T-helper 9 cell (primary cell): ENCODE results near the gene SH3PXD2A.
"Not testable (repeated sequence)": the region's sequence is repeated elsewhere in the genome, so short reads cannot be mapped to it uniquely, and the experiment has no call there.

ENCODE experiments used
- DNase-seq: peaks from one replicate; pipeline ENCODE4 v3.0.0-alpha.2; 2020

SH3PXD2A gene

DNA sequence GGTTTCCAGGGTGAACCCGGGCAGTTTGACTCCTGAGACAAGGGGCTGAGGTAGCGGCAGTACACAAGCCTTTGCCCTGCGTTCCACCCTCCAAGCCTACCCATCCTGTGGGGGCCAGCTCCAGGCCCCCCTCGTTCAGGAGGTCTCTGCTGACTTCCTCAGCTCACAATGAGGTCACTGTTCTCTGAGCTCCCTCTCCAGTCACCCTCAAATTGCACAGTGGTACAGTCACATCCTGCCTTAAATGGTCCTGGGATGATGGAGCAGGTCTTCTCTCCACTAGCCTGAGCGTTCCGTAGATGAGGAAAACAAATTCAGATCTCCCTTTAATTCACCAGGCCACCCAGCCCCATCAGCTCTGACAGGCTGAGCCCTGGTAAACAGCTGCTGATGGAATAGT is 90.2 kb downstream of the SH3PXD2A start:
- DNase-seq, result no peak

DNA sequence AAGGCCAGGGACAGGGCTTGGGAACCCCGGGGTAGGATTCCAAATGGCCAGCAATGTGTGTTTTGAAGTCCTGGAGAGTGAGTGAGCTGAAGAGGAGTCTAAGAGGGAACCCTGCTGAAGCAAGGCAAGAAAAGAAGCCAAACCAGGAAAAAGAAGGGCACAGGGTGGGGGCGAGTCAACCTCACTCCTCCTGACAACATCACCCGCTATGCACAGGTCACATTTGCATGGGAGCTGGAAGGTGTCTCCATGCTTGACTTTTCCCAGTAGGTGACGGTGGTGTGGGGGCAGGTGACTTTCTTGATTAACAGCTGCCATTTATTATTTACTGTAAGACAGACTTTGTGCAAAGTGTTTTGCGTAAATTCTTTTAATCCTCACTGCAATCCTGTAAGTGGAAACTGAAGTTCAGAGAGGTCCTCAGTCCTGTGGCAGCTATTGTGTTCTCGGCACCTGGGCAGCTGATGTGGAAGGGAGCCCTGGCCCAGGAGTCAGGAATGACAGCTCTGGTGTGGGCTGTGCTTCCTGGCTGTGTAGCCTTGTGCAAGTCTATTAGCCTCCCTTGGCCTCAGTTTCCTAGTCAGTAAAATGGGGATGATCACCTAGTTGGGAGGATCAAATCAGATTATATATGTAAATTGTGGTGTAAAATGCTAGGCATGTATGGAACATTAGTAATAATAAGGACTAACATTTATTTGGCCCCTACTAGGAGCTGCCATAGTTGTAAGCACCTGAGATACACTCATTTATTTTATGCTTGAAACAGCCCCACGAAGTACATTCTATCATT is 90.9 kb downstream of the SH3PXD2A start:
- no peak for DNase-seq

DNA sequence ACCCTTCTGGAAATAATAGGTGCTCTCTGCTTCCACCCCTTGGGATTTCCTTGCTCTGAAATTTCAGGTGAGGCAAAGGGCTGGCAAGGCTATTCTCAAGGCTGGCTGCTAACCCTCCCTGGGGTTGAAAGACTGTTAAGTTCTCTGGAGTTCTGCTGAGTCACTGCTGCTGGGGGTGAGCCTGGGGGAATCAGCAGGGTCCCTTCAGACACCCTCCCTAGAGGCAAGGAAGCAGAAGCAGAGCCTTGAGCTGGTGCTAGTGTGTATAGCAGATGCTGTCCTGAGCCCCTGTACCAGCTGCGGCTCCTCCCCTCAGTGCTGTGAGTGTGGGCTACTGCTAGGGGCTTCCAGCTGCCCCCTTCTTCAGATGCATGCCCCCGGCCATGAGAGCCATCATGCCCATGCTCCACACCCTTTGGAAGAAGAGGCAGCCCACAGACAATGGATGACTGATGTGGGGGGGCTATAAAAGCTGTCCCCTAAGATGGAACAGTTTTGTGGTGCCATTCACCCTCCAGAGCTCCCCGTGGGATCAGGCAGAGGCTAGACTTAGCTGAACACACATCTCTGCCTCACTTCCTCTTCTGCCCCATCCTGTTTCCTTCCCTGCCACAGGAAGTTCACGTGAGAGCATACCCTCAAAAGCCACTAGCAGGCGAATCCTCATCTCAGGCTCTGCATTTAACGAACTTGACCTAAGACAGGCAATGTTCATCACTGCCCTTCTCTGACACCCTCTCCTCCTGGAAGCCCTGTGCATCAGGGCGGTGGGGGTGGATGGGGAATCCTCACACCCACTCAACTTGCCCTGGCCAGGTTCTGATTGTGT is 91.8 kb downstream of the SH3PXD2A start:
- no peak for DNase-seq

DNA sequence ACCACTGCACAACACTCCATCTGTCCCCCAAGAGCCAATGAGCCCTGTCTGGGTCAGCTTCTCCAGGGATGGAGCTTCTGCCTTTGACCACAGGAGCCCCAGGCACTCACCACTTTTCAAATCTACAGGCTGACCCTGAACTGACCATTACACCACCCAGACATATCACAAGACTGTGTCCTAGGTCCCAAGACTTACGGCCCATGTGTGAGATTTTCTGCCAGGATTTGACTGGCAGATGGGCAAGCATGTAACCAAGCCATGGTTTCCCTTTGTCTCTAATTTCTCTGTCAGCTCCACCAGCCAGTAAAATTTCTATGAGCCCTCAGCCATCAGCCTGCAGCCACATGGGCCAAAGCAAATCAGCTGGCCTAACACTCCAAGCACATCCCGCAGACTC is 92.5 kb downstream of the SH3PXD2A start:
- no peak for DNase-seq

DNA sequence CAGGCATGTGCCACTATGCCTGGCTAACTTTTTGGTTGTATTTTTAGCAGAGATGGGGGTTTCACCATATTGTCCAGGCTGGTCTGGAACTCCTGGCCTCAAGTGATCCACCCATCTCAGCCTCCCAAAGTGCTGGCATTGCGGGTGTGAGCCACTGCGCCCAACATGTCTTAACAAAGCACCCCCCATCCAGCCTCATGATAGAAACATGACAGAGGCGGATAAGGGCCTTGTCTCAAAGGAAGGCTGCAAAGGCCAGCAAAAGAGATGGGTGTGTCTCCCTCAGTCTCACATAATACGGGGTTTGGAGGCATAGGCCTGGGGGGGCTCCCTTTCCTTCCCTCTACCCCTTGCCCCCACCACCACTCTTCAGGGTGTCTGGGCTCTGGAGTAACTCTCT is 93.2 kb downstream of the SH3PXD2A start:
- DNase-seq, result no peak

DNA sequence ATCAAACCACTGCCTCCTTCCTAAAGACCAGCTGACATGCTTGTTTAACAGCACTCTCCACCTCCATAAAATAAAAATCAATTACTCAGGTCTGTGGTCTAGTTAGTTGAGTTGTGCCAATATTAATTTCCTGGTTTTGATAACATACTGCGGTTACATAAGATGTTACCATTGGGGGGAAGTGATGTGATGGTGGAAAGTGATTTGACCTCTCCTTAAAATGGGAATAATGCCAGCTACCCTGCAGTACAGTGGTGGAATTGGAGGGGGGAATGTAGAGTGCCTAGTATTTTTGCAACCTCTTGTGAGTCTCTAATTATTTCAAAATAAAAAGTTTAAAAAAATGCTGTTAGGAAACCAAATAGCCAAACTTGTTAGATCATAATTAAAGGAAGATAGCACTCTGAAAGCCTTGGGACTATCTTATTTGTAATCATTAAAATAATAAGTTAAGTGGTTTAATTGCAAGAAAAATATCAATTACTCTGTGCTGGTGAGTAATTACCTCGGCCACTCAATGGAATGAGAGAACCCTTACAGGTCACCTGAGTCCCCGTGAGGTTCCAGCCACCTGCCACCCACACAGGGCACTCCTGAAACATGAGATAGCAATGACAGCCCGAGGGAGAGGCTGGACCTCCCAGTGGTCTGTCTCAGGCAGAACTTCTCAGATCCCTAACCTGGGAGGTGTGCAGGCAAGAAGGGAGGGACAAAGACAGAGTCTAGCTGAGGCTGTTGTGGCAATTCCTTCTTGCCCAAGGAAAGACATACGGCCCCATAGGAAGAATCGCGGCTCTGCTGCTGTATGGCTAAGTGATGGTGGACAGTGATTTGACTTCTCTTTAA is 94.1 kb downstream of the SH3PXD2A start:
- no peak for DNase-seq

DNA sequence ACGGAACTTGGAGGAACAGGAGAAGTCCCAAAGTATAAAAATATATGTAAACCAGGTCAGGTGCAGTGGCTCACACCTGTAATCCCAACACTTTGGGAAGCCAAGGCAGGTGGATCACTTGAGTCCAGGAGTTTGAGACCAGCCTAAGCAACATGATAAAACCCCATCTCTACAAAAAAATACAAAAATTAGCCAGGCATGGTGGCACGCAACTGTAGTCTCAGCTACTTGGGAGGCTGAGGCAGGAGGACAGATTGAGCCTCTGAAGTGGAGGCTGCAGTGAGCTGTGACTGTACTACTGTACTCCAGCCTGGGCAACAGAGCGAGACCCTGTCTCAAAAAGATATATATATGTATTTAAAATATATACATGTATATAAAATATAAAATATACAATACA is 95.1 kb downstream of the SH3PXD2A start:
- DNase-seq, result not testable (repeated sequence)

DNA sequence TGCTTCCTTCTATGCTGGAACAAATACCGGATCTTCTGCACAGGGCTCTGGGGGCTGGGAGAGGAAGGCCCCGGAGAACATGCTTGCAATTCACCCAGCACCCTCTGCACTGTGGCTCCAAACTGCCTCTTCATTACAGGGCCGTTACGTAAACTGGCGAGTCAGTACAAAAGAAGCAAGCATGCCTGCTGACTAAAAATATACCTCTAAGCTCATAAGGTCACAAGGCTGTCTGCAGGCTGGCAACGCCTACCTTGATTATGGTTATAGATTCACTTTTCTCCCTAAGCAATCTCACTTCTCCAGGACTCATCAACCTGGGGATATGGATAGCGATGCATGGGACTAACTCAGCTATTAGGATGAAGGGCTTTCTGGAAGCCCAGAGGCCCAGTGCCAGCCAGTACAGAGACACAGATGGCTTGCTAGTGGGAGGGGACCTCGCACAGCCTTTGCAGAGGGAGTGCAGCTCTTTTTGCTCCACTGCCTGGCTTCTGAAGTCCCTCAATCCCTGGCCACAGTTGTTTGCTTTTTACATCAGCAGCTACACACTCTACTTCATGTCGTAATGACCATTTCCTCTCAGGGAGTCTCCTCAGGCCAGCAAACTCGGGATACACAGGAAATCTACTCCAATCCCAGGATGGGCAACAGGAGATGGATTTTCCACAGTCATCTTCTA is 96.1 kb downstream of the SH3PXD2A start:
- DNase-seq, result no peak

DNA sequence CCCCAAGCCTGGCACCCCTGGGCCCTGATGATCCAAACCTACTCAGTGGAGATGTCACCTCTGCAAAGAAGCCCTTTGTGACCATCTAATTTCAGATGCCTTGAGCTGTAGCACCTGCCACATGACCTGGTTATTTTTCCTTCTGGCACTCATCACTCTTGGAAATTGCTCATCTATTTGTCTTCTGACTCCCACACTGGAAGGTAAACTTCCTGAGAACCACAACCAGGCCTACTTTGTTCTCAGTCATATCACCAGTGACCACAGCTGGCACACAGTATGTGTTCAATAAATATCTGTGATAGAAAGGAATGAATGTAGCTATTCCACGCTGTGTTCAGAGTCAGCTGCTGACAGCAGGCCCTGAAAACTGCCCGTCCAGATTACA is 97.1 kb downstream of the SH3PXD2A start:
- DNase-seq, result no peak

DNA sequence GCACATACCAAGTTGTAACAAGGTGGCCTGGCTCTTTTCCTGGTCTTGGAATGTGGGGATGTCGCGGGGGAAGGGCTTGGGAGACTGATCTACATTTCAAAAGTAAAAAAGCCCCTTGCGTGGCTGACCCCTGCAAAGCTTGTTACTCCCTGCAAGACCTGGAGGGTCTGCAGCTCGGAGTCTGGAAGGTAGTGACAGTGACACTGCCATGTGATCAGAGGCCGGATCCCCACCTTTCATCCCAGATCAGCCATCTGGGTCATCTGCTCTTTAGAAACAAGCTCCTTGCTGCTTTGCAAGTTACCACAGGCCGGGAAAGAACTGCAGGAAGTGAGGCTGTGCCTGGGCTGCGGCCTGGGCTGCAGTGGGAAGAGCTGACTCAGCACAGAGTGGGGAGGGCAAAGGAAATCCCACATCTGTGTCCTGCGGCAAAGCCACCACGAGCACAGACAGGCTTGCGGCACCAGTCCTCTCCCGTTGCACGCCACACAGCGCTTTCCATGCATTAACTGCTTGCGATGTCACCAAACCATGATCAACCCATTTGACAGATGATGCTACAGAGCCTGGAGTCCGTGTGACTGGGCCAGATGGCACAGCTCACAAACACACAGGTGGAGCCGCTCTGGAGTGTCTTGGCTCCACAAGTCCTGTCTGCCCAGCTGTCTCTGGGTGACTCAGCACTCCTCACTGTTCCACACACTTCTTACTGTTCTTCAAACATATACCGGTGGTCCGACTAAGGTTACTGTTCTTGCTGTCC is 97.7 kb downstream of the SH3PXD2A start:
- peak; percentile 26 for DNase-seq

DNA sequence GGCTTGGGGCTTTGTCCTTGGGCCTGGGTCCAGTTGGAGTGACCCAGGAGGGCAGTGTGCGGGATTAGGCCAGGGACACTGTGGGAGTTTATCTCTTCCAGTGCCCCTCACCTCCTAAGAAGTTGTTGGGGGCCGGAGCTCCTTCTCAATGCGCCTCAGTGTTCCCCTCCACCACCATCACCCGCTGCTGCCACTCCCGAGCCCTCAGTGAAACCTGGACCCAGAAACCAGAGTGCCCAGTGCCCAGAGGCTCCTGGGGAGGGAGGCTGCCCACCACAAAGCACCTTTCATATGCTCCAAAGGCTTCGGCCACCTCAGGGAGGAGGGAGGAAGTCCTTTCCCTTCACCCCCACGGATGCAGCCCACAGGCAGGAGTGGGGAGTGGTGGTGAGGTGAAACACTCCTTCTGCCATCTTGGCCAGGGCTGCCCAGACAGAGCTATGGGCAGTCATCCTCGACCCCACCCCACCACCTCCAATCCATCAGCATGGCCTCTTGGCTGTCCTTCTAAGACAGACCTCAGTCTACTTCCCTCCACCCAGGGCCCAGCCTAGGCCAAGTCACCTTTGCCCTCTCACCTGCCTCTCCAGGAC is 99.0 kb downstream of the SH3PXD2A start:
- no peak for DNase-seq

DNA sequence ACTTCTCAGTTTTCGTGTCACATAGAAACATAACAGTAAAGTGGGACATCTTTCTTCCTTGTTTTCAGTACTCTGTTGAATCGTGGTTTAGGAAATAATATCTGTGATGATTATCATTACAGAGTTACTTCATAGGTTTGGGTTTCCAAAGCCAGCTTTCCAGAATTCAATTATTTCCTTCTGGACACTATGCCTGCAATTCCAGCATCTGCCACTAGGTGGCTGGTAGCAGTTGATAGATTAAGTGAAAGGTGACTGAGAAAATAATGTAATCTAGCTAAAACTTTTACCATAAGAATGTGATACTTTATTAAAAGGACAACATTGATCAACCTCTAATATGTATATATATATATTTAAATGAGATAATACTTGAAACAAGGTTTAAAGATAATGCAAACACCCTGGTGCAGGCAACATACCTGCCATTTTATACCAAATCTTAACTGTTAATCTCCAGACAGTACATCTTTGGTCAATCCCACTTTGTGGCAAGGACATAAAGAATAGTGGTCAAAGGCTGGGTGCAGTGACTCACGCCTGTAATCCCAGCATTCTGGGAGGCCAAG is 102.6 kb downstream of the SH3PXD2A start:
- DNase-seq, result no peak

DNA sequence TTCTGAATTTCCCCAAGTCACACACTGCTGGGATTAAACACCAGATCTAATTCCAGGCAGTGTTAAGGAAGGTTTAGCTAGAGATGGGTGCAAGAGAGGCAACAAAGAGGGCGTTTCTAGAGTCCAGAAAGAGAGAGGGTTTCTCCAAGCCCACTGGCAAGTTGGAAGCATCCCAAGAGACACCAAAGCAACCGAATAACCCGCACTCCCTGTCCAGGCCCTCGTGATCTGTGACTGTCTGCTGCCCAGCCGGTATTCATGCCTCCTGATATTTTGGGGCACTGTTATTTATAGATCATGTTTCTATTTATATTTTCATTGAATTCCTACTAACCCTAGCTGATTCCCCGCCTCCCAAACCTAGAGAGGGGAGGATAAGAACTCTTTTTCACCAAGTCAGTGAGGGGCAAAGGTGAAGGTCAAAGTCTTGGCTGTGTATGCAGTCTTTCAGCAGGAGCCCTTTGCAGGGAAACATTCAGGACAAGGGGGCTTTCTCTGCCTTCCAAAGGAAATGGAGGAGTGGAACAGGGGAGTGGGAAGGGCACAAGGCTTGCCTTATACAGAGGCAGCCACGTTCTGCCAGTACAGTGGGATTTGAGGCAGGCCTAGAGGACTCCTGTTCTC is 103.6 kb downstream of the SH3PXD2A start:
- no peak for DNase-seq

DNA sequence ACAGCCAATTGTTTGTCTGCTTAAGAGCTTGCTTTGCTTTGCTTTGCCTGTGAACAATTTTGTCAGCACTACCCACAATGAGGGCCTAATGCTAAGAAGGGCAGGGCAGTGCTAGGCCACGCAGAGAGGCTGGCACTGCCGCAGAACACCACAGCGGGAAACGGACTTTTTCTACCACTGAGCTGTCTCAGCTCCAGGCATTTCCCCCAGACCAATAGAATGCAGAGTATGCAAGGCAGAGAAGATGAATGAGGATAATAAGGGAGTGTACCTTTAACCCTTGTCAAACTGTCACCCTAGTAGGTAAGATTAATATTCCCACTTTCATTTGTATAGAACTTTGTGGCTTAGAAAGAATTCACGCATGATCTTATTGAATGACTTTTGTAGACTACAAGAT is 104.5 kb downstream of the SH3PXD2A start:
- no peak for DNase-seq

DNA sequence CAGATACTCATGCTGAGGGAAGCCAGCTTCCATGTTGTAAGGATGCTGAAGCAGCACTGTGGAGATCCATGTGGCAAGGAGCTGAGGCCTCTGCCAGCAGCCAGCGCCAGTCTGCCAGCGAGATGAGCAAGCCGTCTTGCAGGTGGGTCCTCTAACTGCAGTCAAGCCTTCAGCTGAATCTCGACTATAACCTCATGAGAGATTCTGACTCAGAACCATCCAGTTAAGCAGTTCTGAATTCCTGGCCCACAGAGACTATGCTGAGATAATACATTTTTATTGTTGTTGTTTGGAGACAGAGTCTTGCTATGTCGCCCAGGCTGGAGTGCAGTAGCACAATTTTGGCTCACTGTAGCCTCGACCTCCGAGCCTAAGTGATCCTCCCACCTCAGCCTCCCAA is 105.6 kb downstream of the SH3PXD2A start:
- DNase-seq, result no peak

DNA sequence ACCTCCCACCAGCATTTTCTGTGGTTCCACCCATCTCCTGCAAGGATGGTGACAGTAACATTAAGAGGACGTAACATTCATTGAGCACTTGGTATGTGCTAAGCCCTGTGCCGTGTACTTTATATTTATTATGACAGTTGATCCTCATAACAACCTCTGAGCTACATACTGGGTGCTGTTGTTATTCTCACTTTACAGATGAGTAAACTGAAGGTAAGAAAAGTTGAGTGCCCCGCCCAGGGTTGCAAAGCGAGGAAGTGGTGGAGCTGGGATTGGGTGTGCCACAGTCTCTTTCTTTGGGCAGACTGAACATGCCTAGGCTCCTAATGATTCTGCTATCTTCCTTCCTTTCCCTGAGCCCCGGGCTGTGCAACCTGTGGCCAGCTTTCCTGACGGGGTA is 107.4 kb downstream of the SH3PXD2A start:
- DNase-seq, result no peak

DNA sequence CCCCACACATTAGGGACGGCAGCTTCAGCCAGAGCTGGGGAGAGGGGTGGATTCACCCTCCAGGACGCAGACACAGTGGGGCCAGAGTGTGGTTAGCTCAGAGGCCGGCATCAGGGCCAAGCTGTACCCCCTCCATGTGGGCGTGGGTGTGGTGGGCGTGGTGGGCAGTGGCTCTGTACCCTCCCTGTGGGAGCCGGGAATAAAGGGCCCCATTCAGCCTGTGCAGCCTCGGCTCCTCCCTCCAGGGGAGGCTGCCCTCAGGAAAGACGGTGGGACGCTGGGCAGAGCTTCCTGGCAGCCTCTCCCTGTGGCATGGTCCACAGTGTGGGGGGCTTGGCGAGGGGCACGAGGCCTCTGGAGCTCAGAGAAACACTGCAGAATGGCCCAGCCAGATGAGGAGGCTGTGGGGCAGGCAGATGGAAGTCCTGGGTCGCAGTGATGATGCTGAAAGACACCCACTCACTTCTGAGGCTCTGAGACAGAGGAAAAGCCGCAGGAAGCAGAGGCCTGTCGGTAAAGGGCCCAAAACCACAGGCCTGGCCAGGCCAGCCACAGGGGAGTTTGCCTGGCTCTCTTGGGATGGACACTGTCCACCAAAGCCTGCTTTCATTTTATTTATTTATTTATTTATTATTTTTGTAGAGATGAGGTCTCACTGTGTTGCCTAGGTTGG is 108.0 kb downstream of the SH3PXD2A start:
- DNase-seq, result no peak

DNA sequence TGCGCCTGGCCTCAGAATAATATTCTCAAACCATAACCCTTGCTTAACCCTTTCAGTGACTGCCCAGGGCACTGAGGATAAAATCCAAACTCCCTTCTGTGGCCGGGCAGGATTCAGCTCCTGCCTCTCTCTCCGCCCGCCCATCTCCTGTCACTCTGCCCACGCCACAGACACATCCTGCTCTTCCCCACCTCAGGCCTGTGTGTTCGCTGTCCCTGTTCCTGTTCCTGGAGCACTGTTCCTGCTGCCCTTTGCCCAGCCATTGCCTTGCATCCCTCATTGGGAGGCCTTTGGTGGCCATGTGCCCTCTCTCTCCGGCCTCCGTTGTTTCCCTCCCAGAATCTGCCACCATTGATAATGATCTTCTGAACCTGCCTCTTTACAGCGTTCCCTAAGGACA is 108.8 kb downstream of the SH3PXD2A start:
- DNase-seq, result no peak

DNA sequence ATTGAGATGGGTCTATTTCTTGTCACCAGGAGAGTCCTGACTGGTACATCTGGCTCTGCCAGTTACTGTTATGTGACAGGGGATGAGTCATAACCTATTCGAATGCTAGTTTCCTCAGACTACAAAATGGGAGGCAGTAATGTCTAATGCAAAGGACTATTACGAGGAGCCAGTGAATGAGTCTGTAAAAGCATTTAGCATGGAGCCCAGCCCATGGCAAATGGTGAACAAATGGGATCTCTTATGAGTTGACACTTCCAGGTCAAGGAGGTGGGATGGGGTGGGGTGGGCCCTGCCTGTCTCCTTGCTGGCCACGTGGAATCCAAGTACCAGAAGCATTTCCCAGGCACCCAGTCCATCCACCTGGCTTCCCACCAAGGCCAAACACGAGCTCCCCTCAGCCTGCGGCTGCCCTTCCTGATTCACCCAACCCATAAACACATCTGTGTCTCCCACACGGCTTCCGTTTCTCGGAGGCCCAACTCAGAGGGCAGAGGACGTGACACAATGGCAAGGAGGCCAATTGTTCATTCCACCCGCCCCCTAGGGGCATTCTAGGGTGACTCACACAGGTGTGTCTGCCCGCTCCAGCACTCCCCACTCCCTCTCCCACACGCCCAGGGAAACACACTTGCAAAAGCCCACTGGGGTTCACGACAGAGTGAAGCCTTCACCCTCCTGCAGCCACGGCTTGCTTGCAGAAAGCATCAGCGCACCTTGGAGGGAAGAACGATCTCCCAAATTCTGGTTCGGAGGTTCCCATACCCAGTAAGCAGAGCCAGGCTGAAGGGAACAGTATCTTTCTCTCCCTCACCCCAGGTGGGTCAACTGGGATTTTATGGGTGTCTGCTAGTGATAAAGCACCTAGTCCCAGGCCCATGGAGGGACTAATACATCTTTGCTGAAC is 109.8 kb downstream of the SH3PXD2A start:
- peak; percentile 23 for DNase-seq
